A673 (cell line): ENCODE data around the gene TOLLIP.

Experiments used
- EZH2 ChIP-seq: fragments of 200-600 bp; sonication (generic); IDR thresholded peaks from 2 replicates; pipeline ENCODE4 v1.6.1; 2017; ENCODE audit warnings: borderline replicate concordance, low read depth, mild to moderate bottlenecking, mixed read lengths, antibody characterized with exemption, low read length; ENCODE audit not compliant: poor library complexity, severe bottlenecking
- TF ChIP-seq, protein P1 (sequence below): fragments of 300-800, 200-600 bp; sonication (generic); conservative IDR thresholded peaks from 2 replicates; pipeline ENCODE4 v1.5.1; 2017; ENCODE audit warnings: low read depth, mild to moderate bottlenecking, antibody characterized with exemption, low read length, moderate library complexity, mixed read lengths

GRCh38 chr11:1237851-1238250 is 71.6 kb downstream of the TOLLIP start:
- TF ChIP-seq, protein P1, sequence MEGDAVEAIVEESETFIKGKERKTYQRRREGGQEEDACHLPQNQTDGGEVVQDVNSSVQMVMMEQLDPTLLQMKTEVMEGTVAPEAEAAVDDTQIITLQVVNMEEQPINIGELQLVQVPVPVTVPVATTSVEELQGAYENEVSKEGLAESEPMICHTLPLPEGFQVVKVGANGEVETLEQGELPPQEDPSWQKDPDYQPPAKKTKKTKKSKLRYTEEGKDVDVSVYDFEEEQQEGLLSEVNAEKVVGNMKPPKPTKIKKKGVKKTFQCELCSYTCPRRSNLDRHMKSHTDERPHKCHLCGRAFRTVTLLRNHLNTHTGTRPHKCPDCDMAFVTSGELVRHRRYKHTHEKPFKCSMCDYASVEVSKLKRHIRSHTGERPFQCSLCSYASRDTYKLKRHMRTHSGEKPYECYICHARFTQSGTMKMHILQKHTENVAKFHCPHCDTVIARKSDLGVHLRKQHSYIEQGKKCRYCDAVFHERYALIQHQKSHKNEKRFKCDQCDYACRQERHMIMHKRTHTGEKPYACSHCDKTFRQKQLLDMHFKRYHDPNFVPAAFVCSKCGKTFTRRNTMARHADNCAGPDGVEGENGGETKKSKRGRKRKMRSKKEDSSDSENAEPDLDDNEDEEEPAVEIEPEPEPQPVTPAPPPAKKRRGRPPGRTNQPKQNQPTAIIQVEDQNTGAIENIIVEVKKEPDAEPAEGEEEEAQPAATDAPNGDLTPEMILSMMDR = no peak
- TF ChIP-seq EZH2 = no peak
